Measurements from ENCODE around the gene MYO1D.

MYO1D gene

GRCh38 chr17:32880671-32881453, 3.9 kb upstream of the MYO1D start:
- in situ Hi-C loops (cut with MboI; ENCODE audit: low pct_unique_long_range_greater_than_20kb, low sequenced_read_pairs, unreplicated experiment): no loop called here
- peak; percentile 29 for DNase-seq (ENCODE audit: low spot score)
- no peak for TF ChIP-seq CTCF (IDR thresholded peaks at IDR 0.05; ENCODE audit: extremely low read depth, insufficient read depth, missing control alignments)

GRCh38 chr17:32879134-32879533, 2.2 kb upstream of the MYO1D start:
- no peak for TF ChIP-seq CTCF (IDR thresholded peaks at IDR 0.05; ENCODE audit: extremely low read depth, insufficient read depth, missing control alignments)
- DNase-seq (ENCODE audit: low spot score): no peak
- in situ Hi-C loops (cut with MboI; ENCODE audit: low pct_unique_long_range_greater_than_20kb, low sequenced_read_pairs, unreplicated experiment): loop anchor here (5.0 kb wide), 1 partner anchor 97 kb away; no protein-coding TSS in a partner anchor

GRCh38 chr17:32878211-32878610, 1.3 kb upstream of the MYO1D start:
- TF ChIP-seq CTCF (IDR thresholded peaks at IDR 0.05; ENCODE audit: extremely low read depth, insufficient read depth, missing control alignments): no peak
- in situ Hi-C loops (cut with MboI; ENCODE audit: low pct_unique_long_range_greater_than_20kb, low sequenced_read_pairs, unreplicated experiment): loop anchor here (5.0 kb wide), 1 partner anchor 96 kb away; no protein-coding TSS in a partner anchor
- DNase-seq (ENCODE audit: low spot score): no peak

- in situ Hi-C loops (cut with MboI; ENCODE audit: low pct_unique_long_range_greater_than_20kb, low sequenced_read_pairs, unreplicated experiment): loop anchor here (5.0 kb wide), 1 partner anchor 95 kb away; no protein-coding TSS in a partner anchor
- TF ChIP-seq CTCF (IDR thresholded peaks at IDR 0.05; ENCODE audit: extremely low read depth, insufficient read depth, missing control alignments): peak; percentile 94
- peak; percentile 96 for DNase-seq (ENCODE audit: low spot score)
These were observed 340 bp upstream of the MYO1D start for GRCh38 chr17:32877164-32877764.

GRCh38 chr17:32875923-32876416, 954 bp downstream of the MYO1D start:
- DNase-seq (ENCODE audit: low spot score): no peak

More at GRCh38 chr17:32875923-32876416, 954 bp downstream of the MYO1D start:
- in situ Hi-C loops (cut with MboI; ENCODE audit: low pct_unique_long_range_greater_than_20kb, low sequenced_read_pairs, unreplicated experiment): loop anchor here (5.0 kb wide), 1 partner anchor 94 kb away; no protein-coding TSS in a partner anchor
- no peak for TF ChIP-seq CTCF (IDR thresholded peaks at IDR 0.05; ENCODE audit: extremely low read depth, insufficient read depth, missing control alignments)

All from GM13977 (cell line).